GM12865 (cell line): ENCODE data around the gene S100A12.
A peak's percentile ranks its signal among the peaks of the same experiment; 100 is the strongest.

Experiments
- DNase-seq: peaks from one replicate; pipeline ENCODE4 v3.0.0; 2010; ENCODE audit warnings: low read depth
- H3K4me3 ChIP-seq: 2 replicates; pipeline ENCODE4 v1.5.1; 2011; ENCODE audit warnings: mild to moderate bottlenecking, low read depth, low read length, control low read depth
- TF ChIP-seq, protein P1 (sequence below): IDR thresholded peaks from 2 replicates; pipeline ENCODE4 v1.5.1; 2011; ENCODE audit warnings: low read length, control low read depth, low read depth, inconsistent platforms; ENCODE audit not compliant: insufficient read depth; ENCODE audit errors: missing control alignments

The S100A12 gene

DNA sequence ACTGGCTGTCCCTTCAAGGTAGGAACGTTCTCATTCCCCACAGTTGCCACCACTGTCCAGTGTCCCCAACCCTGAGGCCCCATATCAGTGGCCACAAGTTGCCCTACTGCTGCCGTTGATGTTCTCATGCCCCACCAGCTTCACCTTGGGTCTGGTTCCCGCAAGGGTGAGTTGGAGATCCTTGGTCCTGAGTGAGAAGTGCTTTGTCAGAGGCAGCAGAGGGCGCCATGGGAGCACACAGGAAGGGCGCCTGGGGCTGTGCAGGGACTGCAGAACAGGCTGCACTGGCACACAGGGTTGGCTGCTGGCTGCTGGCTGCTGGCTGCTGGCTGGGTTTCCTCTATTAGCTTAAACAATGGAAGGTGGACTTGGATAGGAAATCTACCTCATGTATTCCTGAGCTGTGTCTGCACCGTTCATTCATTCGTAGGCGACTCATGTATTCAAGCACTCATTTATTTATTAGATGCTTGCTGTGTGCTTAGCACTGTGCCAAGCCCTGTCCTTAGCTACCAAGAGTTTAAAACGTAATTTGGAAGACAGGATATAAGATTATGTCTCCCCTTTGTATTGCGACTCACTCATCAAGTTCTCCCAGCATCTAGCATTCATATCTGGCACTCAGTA, 19.9 kb downstream of the S100A12 start:
- DNase-seq: peak; percentile 78
- TF ChIP-seq, protein P1, sequence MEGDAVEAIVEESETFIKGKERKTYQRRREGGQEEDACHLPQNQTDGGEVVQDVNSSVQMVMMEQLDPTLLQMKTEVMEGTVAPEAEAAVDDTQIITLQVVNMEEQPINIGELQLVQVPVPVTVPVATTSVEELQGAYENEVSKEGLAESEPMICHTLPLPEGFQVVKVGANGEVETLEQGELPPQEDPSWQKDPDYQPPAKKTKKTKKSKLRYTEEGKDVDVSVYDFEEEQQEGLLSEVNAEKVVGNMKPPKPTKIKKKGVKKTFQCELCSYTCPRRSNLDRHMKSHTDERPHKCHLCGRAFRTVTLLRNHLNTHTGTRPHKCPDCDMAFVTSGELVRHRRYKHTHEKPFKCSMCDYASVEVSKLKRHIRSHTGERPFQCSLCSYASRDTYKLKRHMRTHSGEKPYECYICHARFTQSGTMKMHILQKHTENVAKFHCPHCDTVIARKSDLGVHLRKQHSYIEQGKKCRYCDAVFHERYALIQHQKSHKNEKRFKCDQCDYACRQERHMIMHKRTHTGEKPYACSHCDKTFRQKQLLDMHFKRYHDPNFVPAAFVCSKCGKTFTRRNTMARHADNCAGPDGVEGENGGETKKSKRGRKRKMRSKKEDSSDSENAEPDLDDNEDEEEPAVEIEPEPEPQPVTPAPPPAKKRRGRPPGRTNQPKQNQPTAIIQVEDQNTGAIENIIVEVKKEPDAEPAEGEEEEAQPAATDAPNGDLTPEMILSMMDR: peak; percentile 69
- no peak overlapping the region for H3K4me3 ChIP-seq

DNA sequence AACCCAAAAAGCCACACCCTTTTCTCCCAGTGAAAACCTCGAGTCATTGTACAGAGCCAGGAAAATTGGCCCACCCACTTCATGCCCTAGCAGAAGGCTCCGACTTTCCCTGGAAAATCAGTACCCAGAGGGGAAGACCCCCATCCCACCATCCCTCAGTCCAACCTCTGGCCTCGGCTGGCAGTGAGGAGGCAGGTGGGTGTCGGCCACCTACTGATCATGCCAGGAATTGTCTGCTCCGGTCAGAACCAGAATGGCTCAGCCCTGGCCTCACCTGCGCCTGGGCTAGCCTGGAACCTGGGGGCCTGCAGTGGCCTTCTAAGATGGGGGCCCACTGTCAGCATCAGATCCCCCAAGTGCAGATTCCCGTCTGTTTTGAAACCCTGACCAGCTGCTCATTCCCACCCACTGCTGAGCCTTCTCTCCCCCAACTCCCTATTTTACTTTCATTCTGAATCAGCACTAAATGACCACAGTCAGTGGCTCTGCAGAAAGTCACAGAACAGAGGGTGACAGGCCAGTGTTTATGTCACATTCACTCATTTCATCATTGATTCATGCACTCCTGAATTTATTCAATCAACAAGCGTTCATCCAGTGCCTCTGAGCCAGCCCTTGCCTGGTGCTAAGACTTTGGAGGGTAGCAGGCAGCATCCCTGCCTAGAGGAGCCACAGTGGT, 20.8 kb downstream of the S100A12 start:
- TF ChIP-seq, protein P1: no peak

DNA sequence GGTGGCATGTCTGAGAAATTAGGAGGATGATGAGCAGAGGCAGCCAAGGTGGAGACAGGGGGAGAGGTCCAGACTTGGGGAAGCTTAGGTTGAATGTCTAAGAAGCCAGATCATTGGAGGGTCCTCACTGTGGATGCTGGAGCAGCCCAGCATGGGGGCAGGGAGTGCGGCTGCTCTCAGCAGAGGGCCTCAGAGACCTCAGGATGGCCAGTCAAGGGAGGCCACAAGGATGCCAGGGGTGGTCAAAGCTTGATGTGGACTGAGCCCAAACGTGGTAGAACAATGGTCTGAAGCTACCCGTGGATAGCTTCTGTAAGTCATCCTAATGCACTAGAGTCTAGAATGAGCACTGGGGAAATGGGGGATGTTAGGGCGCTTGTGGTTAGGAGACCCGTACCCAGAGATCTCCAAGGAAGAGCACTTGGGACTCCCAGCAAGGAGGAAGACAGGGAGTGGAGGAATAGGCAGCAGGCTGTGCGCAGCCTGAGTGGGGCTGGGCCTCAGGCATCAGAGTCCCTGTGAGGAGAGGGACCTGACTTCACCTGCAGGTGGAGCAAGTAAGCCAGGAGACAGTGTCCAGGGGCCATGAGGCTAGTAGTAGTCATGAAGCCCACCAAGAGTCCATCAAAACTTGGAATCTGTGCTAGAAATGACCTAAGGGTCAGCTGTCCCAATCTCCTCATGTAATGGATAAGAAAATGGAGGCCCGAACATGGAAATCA, 22.0 kb downstream of the S100A12 start:
- no peak for DNase-seq
- no peak overlapping the region for H3K4me3 ChIP-seq
- TF ChIP-seq, protein P1: peak; percentile 44

More for the DNA sequence above, 20.8 kb downstream of the S100A12 start:
- no peak for DNase-seq
- H3K4me3 ChIP-seq: no peak overlapping the region

DNA sequence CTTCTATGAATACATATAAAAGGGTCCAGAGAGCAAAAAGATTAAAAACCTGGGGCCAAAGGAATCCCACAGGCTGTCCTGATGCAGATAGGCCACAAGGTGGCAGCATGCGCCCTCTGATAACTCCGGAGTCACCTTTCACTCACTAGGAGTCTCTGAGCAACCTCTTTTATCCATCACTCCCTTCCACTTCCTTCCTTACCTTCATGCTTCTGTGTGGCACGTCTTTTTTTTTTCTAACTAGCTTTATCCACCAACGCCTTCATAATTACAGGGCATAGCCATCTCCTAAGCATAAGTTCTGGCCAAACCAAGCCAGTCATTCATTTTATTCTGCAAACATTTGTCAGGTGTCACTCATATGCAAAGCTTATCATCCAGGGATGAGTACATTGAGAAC, 22.9 kb downstream of the S100A12 start:
- peak; percentile 72 for DNase-seq
- no peak overlapping the region for H3K4me3 ChIP-seq
- TF ChIP-seq, protein P1: peak; percentile 83

DNA sequence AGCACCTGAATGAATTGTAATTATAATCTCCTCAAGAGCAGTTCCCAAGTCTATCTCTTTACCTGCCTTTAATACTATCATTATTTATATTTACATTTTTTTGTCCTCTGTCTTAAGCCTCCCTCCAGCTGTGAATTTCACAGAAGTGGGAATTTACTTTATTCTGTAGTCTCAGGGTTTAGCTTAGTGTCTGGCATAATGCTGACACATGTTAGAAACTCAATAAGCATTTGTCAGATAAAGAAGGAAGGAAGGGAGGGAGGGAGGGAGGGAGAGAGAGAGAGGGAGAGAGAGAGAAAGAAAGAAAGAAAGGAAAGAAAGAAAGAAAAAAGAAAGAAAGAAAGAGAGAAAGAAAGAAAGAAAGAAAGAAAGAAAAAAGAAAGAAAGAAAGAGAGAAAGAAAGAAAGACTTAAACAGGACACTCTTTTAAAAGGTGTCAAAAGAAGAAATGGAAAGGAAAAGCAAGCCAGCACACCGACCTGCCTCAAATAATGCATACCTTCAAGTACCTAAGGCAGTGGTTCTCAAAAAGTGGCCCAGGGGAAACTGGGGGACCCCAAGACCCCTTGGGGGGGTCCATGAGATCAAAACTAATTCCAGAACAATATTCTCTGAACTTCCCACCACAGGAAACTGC, 25.0 kb downstream of the S100A12 start:
- DNase-seq: no peak
- TF ChIP-seq, protein P1: no peak

DNA sequence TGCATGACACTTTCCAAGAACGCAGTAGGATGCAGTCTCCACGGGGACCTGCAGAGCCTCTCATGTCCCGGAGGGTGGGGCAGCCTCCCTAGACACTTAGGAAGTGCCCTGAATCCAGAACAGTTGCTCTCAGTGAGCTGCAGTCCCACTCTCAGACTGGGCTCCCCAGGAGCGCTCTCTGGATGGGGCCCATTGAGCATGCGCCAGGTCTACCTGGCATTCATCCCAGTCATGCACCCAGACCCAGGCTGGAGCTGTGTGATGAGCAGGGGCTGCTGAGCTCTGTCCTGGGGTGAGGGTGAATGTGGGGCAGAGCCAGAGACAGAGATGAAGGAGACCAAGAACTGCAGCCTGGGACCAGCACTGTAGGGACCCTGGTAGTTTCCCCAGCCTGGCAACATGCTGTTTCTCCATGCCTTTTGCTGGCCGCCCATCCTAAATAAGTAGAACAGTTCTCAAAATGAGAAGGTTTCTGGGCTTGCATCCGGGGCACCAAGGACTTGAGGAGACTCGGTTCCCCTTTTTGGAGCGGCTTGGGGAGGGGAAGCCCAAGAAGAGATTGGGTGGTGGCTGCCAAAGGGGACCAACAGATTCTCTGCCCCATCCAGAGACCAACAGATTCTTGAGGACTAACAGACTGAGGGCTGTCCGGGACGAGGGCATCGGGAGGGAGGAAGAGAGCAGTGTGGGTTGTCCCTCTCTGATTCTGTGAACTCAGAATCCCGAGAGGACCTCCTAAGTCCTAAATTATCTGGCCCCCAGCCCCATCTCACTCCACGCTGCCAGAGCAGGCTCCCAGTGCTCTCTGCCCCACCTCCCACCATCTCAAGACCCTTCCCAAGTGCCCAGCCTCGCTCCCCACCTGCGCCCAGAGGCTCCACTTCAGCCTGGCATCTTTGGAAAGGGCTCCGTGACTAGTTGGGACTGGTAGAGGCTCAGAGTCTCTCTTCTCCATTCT, 25.8 kb downstream of the S100A12 start:
- DNase-seq: peak; percentile 45
- H3K4me3 ChIP-seq: no peak overlapping the region
- TF ChIP-seq, protein P1: no peak

More for the DNA sequence above, 25.0 kb downstream of the S100A12 start:
- no peak overlapping the region for H3K4me3 ChIP-seq
